HepG2 (cell line): Measurements from ENCODE around the gene NOTO. TPM values are rescaled to one million over a fixed set of nuclear protein-coding genes. Genes with fewer than 3 reads are reported as not detected.

Source experiments
- AGO1 ChIP-seq: fragments of 200-400 bp; formaldehyde crosslinking; IDR thresholded peaks from 2 replicates; pipeline ENCODE4 v1.6.1; 2017; ENCODE audit warnings: mild to moderate bottlenecking, low read depth, low read length, moderate library complexity; ENCODE audit not compliant: poor library complexity, severe bottlenecking
- BRD4 ChIP-seq: sonication (generic); formaldehyde crosslinking; IDR thresholded peaks from 2 replicates; pipeline ENCODE4 v1.4.0; 2020; ENCODE audit warnings: missing genetic modification reagents
- CEBPG ChIP-seq: IDR thresholded peaks from 2 replicates; pipeline ENCODE4 v1.6.1; 2016
- EED ChIP-seq: sonication (generic); formaldehyde crosslinking; IDR thresholded peaks from 2 replicates; pipeline ENCODE4 v1.5.0; 2020; ENCODE audit warnings: mild to moderate bottlenecking, missing genetic modification reagents
- JUNB ChIP-seq: sonication (generic); formaldehyde crosslinking; IDR thresholded peaks from 2 replicates; pipeline ENCODE4 v1.8.0; 2022; ENCODE audit warnings: missing genetic modification reagents, mild to moderate bottlenecking, borderline replicate concordance
- KMT2A ChIP-seq: sonication (generic); formaldehyde crosslinking; IDR thresholded peaks from 2 replicates; pipeline ENCODE4 v1.4.0; 2020; ENCODE audit warnings: missing genetic modification reagents
- MBNL3 ChIP-seq: fragments of 250-450 bp; sonication (Bioruptor Pico); conservative IDR thresholded peaks from 2 replicates; pipeline ENCODE4 v1.8.0; 2022; ENCODE audit warnings: mild to moderate bottlenecking, inconsistent platforms
- MYC ChIP-seq: sonication (generic); formaldehyde crosslinking; IDR thresholded peaks from 2 replicates; pipeline ENCODE4 v1.9.0; 2021; ENCODE audit warnings: missing genetic modification reagents, borderline replicate concordance
- NAIF1 ChIP-seq: sonication (generic); formaldehyde crosslinking; IDR thresholded peaks from 2 replicates; pipeline ENCODE4 v1.5.0; 2020; ENCODE audit warnings: mild to moderate bottlenecking, missing genetic modification reagents, borderline replicate concordance
- NPAS2 ChIP-seq: sonication (generic); formaldehyde crosslinking; IDR thresholded peaks from 2 replicates; pipeline ENCODE4 v1.8.0; 2022; ENCODE audit warnings: mild to moderate bottlenecking, missing genetic modification reagents, borderline replicate concordance
- PATZ1 ChIP-seq: sonication (generic); formaldehyde crosslinking; IDR thresholded peaks from 2 replicates; pipeline ENCODE4 v1.4.0; 2020; ENCODE audit warnings: missing genetic modification reagents
- TEAD3 ChIP-seq: optimal IDR thresholded peaks from 2 replicates; pipeline ENCODE3; 2016; ENCODE audit warnings: borderline replicate concordance
- TFAP4 ChIP-seq: sonication (generic); IDR thresholded peaks from 2 replicates; pipeline ENCODE4 v1.6.1; 2016; ENCODE audit warnings: low read depth, borderline replicate concordance
- THAP9 ChIP-seq: sonication (generic); formaldehyde crosslinking; IDR thresholded peaks from 2 replicates; pipeline ENCODE4; 2020; ENCODE audit warnings: missing genetic modification reagents, mild to moderate bottlenecking, borderline replicate concordance
- ZNF484 ChIP-seq: sonication (generic); formaldehyde crosslinking; IDR thresholded peaks from 2 replicates; pipeline ENCODE4 v1.5.1; 2020; ENCODE audit warnings: mild to moderate bottlenecking, low read depth, missing genetic modification reagents, borderline replicate concordance
- ZNF598 ChIP-seq: sonication (generic); formaldehyde crosslinking; IDR thresholded peaks from 2 replicates; pipeline ENCODE4 v1.5.1; 2020; ENCODE audit warnings: mild to moderate bottlenecking, missing genetic modification reagents, borderline replicate concordance
- ZNF609 ChIP-seq: sonication (generic); formaldehyde crosslinking; IDR thresholded peaks from 2 replicates; pipeline ENCODE4 v1.4.0; 2020; ENCODE audit warnings: mild to moderate bottlenecking, missing genetic modification reagents, borderline replicate concordance
- ZNF777 ChIP-seq: sonication (generic); formaldehyde crosslinking; IDR thresholded peaks from 2 replicates; pipeline ENCODE4 v1.4.0; 2020; ENCODE audit warnings: missing genetic modification reagents
- polyA plus RNA-seq, 8 experiments: library from polyadenylated mRNA; depleted of rRNA in 3 of 8; stranded (reverse) in 7 of 8; unstranded in 1 of 8; fragments of >200 nt; fragmentation: Illumina TruSeq in 4 of 8; extraction: Trizol in 4 of 8; gene quantifications; 2 replicates each; pipeline versions ENCODE4 v1.2.1 to v1.2.3, GENCODE V29; 2011 to 2016; ENCODE audit warnings: low read depth in 4 of 8, missing spikeins in 1 of 8, mixed read lengths in 1 of 8; ENCODE audit not compliant: insufficient read depth in 1 of 8
- total RNA-seq, 5 experiments: library from RNA; depleted of rRNA; stranded (reverse); fragments of >200 nt; fragmentation: Illumina TruSeq; extraction: Trizol; gene quantifications; 2 replicates each; pipeline ENCODE4 v1.2.3, GENCODE V29; 2016; ENCODE audit warnings: low read depth in 1 of 5

Gene NOTO
- total and polyA plus RNA-seq, 2 of the 13 experiments (the other 11 are each of a cell fraction or from before 2014, with no cell fraction given) = not detected

GRCh38 chr2:73260338-73260984 is 58.1 kb downstream of the NOTO start (continued):
- TF ChIP-seq MBNL3 = no peak
- TF ChIP-seq ZNF598 = 0 out of 2 replicates have a peak, but pooled peaks have one; percentile 49
- no peak for TF ChIP-seq ZNF484
- TF ChIP-seq ZNF609 = no peak
- TF ChIP-seq NAIF1 (CRISPR knock-in tag) = no peak
- 0 out of 2 replicates have a peak, but pooled peaks have one; percentile 9 for TF ChIP-seq ZNF777 (CRISPR knock-in tag)
- TF ChIP-seq KMT2A = peak; percentile 45; the same call in 1 of the 2 replicates
- TF ChIP-seq CEBPG (CRISPR knock-in tag) = 0 out of 2 replicates have a peak, but pooled peaks have one; percentile 6
- no peak for TF ChIP-seq TEAD3
- peak; percentile 44 for TF ChIP-seq AGO1
- no peak for TF ChIP-seq JUNB (CRISPR knock-in tag)
- TF ChIP-seq EED = no peak
- TF ChIP-seq THAP9 (CRISPR knock-in tag) = peak; percentile 40; the same call in 1 of the 2 replicates
- no peak for TF ChIP-seq TFAP4
- TF ChIP-seq PATZ1 = no peak
- no peak for TF ChIP-seq NPAS2 (CRISPR knock-in tag)
- no peak for TF ChIP-seq BRD4 (CRISPR knock-in tag)
- TF ChIP-seq MYC (CRISPR knock-in tag) = peak; percentile 97
